BLaER1 (cell line): ENCODE measurements around the gene GOLGA6B.
A peak's percentile ranks its signal among the peaks of the same experiment; 100 is the strongest.
"Not testable (repeated sequence)": the region's sequence is repeated elsewhere in the genome, so short reads cannot be mapped to it uniquely, and the experiment has no call there.

Source experiments
- H3K27ac ChIP-seq: shearing (Covaris generic); formaldehyde crosslinking; 2 replicates; pipeline ENCODE4 v1.8.1; 2022
- H3K27me3 ChIP-seq: shearing (Covaris generic); formaldehyde crosslinking; 2 replicates; pipeline ENCODE4 v1.8.1; 2022
- H3K36me3 ChIP-seq: shearing (Covaris generic); formaldehyde crosslinking; 2 replicates; pipeline ENCODE4 v1.8.1; 2022
- H3K4me1 ChIP-seq: shearing (Covaris generic); formaldehyde crosslinking; 2 replicates; pipeline ENCODE4 v1.8.1; 2022
- H3K4me2 ChIP-seq: shearing (Covaris generic); formaldehyde crosslinking; 2 replicates; pipeline ENCODE4 v1.8.1; 2022
- H3K4me3 ChIP-seq: shearing (Covaris generic); formaldehyde crosslinking; 2 replicates; pipeline ENCODE4 v1.8.1; 2022
- H3K9ac ChIP-seq: shearing (Covaris generic); formaldehyde crosslinking; 2 replicates; pipeline ENCODE4 v1.8.1; 2022
- H3K9me3 ChIP-seq: shearing (Covaris generic); formaldehyde crosslinking; 2 replicates; pipeline ENCODE4 v1.8.1; 2022
- H4K20me1 ChIP-seq: shearing (Covaris generic); formaldehyde crosslinking; 2 replicates; pipeline ENCODE4 v1.8.1; 2022
- Cebpa-rat ChIP-seq: shearing (Covaris generic); IDR thresholded peaks from 2 replicates; pipeline ENCODE4 v1.8.1; 2022

GOLGA6B gene, protein sequence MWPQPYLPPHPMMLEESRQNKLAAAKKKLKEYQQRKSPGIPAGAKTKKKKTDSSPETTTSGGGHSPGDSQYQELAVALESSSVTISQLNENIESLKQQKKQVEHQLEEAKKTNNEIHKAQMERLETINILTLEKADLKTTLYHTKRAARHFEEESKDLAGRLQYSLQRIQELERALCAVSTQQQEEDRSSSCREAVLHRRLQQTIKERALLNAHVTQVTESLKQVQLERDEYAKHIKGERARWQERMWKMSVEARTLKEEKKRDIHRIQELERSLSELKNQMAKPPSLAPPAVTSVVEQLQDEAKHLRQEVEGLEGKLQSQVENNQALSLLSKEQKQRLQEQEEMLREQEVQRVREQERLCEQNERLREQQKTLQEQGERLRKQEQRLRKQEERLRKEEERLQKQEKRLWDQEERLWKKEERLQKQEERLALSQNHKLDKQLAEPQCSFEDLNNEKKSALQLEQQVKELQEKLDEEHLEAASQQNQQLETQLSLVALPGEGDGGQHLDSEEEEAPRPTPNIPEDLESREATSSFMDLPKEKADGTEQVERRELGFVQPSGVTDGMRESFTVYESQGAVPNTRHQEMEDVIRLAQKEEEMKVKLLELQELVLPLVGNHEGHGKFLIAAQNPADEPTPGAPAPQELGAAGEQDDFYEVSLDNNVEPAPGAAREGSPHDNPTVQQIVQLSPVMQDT

DNA sequence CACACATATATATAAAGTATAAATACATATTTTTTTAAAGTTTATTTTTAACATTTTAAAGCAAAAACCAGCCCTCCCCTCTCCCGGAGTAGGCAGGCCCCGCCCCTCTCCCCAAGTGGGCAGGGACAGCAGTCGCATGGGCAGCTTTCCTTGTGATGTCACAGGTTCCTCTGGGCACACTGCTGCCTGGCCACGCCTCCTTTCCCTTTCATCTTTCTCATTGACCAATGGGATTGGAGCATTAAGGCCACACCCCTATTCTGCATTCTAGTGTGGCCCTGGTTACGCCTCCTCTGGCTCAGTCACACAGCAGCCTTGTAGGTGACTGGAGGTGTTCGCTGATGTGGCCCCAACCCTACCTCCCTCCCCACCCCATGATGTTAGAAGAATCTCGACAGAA lies at the start of gene GOLGA6B:
Gene GOLGA6B, plus strand, starts transcription at position 301 of the 400 bp plus-strand sequence. Its CDS starts 41 bp downstream, at position 342.
- not testable (repeated sequence) for H3K9me3 ChIP-seq, H3K36me3 ChIP-seq, H3K4me1 ChIP-seq, H4K20me1 ChIP-seq, H3K9ac ChIP-seq, H3K27me3 ChIP-seq, H3K4me3 ChIP-seq, H3K27ac ChIP-seq, H3K4me2 ChIP-seq

DNA sequence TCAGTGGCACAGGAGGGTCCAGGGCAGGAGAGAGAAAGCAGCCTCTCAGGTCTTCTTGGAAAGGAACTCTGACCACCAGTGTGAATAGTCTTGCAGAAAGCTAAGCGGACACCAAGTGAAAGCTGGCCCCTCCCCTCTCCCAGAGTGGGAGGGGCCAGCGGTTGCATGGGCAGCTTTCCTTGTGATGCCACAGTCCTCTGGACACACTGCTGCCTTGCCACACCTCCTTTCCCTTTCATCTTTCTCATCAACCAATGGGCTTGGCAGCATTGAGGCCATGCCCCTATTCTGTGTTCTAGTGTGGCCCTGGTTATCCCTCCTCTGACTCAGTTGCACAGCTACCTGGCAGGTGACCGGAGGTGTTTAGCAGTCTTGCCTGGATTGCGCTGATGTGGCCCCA lies 49.7 kb upstream of the GOLGA6B start:
- H3K9me3 ChIP-seq, result no peaks in the 10 kb centered on the region
- no peaks in the 10 kb centered on the region for H4K20me1 ChIP-seq
- no peak overlapping the region for H3K4me3 ChIP-seq
- no peak for TF ChIP-seq Cebpa-rat
- H3K27ac ChIP-seq, result no peak overlapping the region
- no peak overlapping the region for H3K9ac ChIP-seq
- no peaks in the 10 kb centered on the region for H3K36me3 ChIP-seq
- H3K4me1 ChIP-seq, result no peaks in the 10 kb centered on the region
- H3K4me2 ChIP-seq, result no peak overlapping the region
- H3K27me3 ChIP-seq, result no peaks in the 10 kb centered on the region

DNA sequence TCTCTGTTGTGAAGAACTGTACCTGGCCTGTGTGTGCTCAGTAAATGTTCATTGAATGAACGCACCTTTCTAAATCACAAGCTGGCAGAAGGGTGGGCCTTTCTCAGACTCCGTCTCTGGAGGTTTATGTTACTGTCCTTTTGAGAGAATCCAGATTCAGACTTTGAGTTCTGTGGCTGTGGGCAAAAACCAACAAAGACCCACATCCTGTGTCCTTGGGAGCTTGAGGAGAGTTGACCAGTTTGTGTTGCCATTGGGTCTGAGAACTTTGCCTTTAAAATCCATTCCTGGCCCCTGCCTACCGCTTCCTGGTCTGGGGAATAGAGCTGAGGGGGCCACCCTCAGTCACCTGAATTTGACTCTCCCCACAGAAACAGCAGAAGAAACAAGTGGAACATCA lies 46.4 kb upstream of the GOLGA6B start:
- H3K4me2 ChIP-seq, H3K4me1 ChIP-seq, H3K9me3 ChIP-seq, H3K4me3 ChIP-seq, H3K27me3 ChIP-seq, H3K27ac ChIP-seq, H4K20me1 ChIP-seq, H3K36me3 ChIP-seq, H3K9ac ChIP-seq: not testable (repeated sequence)

DNA sequence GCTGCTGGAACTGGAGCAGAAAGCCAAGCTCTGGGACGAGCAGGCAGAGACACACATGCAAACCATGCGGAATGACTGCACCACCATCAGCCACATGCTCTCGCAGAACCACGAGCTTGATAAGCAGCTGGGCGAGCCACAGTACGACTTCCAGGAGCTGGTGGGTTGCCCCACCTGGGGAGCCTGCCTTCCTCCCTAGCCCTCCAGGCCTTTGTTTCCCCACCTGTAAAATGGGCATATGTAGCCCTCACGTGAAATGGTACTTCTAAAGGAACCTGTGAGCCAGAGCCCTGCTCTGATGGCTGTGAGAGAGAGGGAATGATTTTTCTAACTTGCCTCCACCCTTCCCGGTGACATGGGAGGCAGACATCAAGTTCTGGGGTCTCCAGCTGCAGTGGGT lies 44.6 kb upstream of the GOLGA6B start:
- no peak overlapping the region for H3K9ac ChIP-seq
- TF ChIP-seq Cebpa-rat, result no peak
- H3K9me3 ChIP-seq, result no peaks in the 10 kb centered on the region

DNA sequence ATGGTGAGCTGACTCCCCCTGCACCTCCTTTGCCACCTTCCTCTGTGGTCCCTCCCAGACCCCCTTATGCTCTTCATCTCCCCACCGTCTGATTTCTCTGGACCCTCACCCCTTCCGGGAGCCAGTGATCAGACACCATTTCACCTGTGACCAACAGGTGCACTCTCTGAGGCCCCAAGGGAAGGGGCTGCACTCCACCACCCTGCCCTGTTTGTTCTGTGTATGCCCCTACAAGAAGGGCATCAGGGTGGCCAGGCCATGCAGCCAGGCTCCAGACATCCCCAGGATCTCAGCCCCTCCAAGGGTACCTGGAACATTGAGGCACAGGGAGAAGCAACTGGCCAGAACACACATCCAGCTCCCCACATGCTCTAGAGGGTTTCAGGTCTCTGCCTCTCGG lies 42.2 kb upstream of the GOLGA6B start:
- not testable (repeated sequence) for H3K4me2 ChIP-seq, H4K20me1 ChIP-seq, H3K9ac ChIP-seq, H3K27me3 ChIP-seq, H3K9me3 ChIP-seq, H3K36me3 ChIP-seq, H3K27ac ChIP-seq, H3K4me3 ChIP-seq, H3K4me1 ChIP-seq

More for the DNA sequence above, 44.6 kb upstream of the GOLGA6B start:
- no peak overlapping the region for H3K4me3 ChIP-seq
- no peaks in the 10 kb centered on the region for H3K4me1 ChIP-seq
- H3K27ac ChIP-seq, result no peak overlapping the region
- H3K4me2 ChIP-seq, result no peak overlapping the region
- no peaks in the 10 kb centered on the region for H4K20me1 ChIP-seq
- H3K27me3 ChIP-seq, result no peaks in the 10 kb centered on the region
- no peaks in the 10 kb centered on the region for H3K36me3 ChIP-seq

DNA sequence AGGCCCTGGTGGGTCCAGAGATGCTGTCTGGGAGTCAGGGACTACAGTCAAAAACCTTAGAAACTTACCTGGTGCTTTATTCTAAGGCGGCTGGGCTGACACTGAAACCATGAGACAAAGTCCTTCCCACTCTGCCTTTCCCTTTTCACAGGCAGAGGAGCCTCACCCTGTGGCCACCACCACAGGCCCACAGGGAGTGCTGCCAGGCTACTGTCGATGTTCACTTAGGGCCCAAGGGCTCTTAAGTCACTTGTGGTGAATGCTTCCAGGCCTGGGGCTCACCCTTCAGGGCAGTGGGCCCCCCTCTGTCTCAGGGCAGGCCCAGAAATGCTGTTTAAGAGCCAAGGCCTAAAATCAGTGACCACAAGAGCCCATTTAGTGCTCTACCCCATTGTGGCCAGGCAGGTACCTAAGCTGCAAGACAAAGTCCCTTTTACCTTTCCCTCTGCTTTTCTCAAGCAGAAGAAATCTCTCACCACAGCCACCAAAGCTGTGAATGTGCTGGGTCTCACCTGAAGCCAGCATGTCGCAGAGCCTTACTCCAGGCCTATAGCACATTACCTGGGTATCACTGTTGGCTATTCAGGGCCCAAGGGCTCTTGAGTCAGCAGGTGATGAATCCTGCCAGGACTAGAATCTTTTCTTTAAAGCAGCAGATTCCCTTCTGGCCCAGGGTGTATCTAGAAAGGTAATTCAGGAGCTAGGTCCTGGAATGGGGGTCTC lies 39.5 kb upstream of the GOLGA6B start:
- Histone ChIP-seq H3K36me3 (no peaks in the 10 kb centered on the region), H3K4me2 (no peak overlapping the region), H3K4me1 (no peaks in the 10 kb centered on the region), H3K4me3 (no peak overlapping the region), H4K20me1 (no peaks in the 10 kb centered on the region), H3K9me3 (no peaks in the 10 kb centered on the region), H3K27ac (no peak overlapping the region), H3K27me3 (no peaks in the 10 kb centered on the region), H3K9ac (no peak overlapping the region)
- TF ChIP-seq Cebpa-rat, result no peak

DNA sequence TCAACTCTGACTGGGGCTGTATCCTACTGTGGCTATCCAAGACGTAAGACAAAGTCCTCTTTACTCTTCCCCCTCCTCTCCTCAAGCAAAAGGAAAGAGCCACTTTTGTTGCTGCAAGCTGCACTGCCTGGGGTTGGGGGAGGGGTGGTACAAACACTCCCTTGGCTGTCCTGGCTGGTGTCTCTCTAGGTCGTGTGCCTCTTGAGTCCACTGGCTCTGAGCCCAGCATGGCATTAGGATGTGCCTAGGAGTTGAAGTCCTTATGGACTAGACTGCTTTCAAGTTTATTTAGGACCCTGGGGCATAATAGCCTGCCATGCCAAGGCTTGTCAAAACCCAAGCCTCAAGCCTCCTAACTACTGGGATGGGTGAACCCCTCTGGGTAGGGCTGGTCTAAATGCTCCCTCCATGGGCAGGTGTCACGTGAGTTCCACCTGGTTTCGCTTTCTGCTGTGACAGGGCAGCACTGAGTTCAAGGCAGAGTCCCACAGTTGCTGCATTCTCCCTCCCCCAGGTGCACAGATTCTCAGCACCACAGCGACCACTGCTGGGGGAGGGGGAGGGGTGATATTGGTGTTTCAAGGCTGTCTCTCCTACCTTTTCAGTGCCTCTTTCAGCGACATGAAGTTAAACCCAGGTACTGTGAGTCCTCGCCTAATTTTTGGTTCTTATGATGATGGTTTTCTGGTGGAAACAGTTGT lies 38.8 kb upstream of the GOLGA6B start:
- not testable (repeated sequence) for H3K27ac ChIP-seq, H3K4me1 ChIP-seq, H4K20me1 ChIP-seq, H3K9me3 ChIP-seq, H3K36me3 ChIP-seq, H3K27me3 ChIP-seq, H3K4me2 ChIP-seq, H3K9ac ChIP-seq, H3K4me3 ChIP-seq

DNA sequence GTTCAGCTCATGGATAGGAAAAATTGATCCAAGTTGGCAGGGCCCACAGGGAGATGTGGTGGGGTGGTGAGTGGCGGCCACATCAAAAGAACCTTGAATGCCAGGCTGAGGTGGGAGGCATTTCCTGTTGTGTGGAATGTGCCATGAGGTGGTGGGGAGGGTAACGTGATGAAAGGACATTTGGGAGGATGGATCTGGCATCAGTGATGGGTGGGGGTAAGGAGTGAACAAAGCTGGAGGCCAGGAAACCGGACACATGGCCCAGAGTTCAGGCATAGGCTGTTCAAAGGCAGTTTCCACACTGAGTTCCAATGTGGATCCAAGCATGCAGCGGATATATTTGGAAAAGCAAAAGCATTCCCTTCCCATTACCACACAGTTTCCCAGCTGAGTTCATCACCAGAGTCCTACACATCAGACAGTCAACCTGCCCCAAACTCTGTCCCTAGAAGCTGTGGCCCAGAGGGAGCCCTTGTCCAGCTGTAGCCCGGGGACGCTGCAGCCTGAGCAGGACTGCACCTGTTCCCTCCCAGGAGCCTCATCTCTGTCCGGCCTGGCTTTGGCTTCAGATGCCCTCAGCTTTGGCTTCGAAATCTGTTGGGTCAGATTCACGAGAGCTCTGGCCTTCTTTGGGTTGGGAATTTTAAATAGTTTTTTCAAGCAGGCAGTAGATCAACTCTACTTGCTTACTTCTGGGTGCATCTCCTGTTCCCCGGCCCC lies 37.8 kb upstream of the GOLGA6B start:
- Histone ChIP-seq H3K4me3 (no peak overlapping the region), H3K9ac (no peak overlapping the region), H3K4me2 (0 out of 2 replicates have a peak overlapping the region, but pooled peaks have one; percentile 26), H3K27ac (no peak overlapping the region), H3K4me1 (no peaks in the 10 kb centered on the region), H4K20me1 (no peaks in the 10 kb centered on the region), H3K27me3 (no peaks in the 10 kb centered on the region), H3K36me3 (no peaks in the 10 kb centered on the region), H3K9me3 (no peaks in the 10 kb centered on the region)
- no peak for TF ChIP-seq Cebpa-rat

DNA sequence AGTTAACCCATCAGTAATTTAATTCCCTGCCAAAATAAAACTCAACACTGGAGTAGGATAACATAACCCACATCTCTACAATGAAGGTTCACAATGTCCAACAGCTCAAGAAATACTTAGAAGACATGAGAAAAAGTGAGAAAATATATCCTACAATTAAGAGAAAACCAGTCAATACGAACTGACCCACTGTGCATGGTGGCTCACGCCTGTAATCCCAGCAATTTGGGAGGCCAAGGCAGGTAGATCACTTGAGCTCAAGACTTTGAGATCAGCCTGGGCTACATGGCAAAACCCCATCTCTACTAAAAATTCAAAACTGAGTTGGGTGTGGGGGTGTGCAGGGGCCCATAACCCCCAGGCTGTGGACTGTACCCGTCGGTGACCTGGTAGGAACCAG lies 30.6 kb upstream of the GOLGA6B start:
- not testable (repeated sequence) for H3K4me3 ChIP-seq, H3K27ac ChIP-seq, H4K20me1 ChIP-seq, H3K9me3 ChIP-seq, H3K27me3 ChIP-seq, H3K36me3 ChIP-seq, H3K4me1 ChIP-seq, H3K9ac ChIP-seq, H3K4me2 ChIP-seq

DNA sequence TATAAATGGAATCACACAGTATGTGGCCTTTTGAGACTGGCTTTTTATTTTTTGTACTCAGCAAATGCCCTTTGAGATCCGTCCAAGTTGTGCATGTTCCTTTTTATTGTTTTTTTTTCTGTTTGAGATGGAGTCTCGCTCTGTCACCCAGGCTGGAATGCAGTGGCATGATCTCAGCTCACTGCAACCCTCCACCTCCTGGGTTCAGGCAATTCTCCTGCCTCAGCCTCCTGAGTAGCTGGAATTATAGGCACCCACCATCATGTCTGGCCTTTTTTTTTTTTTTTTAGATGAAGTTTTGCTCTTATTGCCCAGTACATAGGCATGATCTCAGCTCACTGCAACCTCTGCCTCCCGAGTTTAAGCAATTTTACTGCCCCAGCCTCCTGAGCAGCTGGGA lies 28.3 kb upstream of the GOLGA6B start:
- not testable (repeated sequence) for H3K4me2 ChIP-seq, H3K4me1 ChIP-seq, H4K20me1 ChIP-seq, H3K4me3 ChIP-seq, H3K27me3 ChIP-seq, H3K9me3 ChIP-seq, H3K36me3 ChIP-seq, H3K27ac ChIP-seq, H3K9ac ChIP-seq

DNA sequence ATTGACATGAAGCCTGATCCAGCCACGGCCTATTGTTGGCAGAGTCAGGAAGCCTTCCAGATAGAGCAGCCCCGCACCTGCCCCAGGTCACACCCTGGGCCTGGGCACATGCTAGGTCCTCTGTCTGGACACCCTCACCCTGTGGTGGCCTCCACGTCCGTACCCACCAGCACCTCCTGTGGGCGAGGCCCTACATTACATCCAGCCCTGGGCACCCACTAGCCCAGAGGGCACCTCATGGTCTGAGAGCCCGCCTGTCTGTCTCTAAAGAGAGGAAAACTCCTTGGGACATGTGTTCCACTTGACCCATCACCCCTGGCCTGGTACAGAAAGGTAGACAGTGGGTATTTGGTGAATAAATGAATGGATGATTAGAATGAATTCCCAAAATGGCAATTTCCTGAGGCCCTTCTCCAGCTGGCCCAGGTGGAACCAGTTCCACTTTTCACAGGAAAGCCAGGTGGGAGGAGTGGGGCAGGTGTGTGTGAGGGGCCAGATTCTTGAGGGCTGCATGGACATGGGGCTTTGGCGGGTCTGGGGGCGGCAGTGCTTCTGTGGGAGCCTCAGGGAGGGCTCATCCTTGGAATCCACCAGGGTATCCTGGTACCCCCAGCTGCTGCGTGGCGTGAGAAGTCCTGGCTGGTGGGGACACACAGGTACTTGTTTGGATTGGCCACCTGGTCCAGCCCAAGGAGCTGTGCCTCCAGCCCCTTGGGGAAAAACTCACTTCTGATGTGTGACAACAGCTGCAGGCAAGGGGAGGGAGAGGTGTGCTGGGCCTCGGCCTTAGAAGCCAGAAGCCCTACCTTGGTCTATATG lies 26.0 kb upstream of the GOLGA6B start:
- not testable (repeated sequence) for H3K9me3 ChIP-seq, H3K27ac ChIP-seq, H3K4me3 ChIP-seq, H3K36me3 ChIP-seq, H4K20me1 ChIP-seq, H3K4me2 ChIP-seq, H3K27me3 ChIP-seq, H3K4me1 ChIP-seq, H3K9ac ChIP-seq

DNA sequence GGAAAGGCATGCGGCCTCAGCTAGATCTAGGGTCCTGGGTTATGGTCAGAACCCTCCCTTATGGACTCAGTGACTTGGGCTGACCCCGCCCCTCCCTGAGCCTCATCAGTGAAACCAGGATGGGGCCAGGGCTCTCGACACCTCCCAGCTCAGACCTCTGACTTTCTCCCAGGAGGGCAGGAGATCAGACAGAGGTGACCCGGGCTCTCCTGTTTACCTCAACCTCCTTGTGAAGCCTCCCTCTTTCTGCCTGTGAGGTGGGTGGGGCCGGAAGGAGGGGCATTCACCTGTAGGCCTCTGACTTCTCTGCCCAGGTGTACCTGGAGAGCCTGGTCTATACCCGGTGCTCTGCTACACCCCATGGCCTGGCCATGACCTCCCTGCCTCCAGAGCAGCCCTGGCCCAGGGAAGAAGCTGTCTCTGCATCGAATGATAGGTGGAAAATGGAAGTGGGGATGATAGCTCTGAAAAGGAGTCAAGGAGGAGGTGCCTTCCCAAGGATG lies 25.4 kb upstream of the GOLGA6B start:
- not testable (repeated sequence) for H3K27me3 ChIP-seq, H3K36me3 ChIP-seq, H3K9me3 ChIP-seq, H3K4me1 ChIP-seq, H3K27ac ChIP-seq, H4K20me1 ChIP-seq, H3K4me2 ChIP-seq, H3K9ac ChIP-seq, H3K4me3 ChIP-seq
